Heart left ventricle (tissue), 16 donors: ENCODE measurements around the gene DUSP5. TPM values are rescaled to one million over a fixed set of nuclear protein-coding genes. Genes with fewer than 3 reads are reported as not detected.
A peak's percentile ranks its signal among the peaks of the same experiment; 100 is the strongest.

Experiments used
- ATAC-seq, 4 donors: fragments of 200-7000 bp; cut with Tn5 transposase; one replicate each; pipeline ENCODE4 v1.9.1; 2020 to 2022; ENCODE audit warnings: moderate library complexity in 4 of 4, mild to moderate bottlenecking in 3 of 4, moderate number of reproducible peaks in 1 of 4
- DNase-seq, 5 donors: peaks; one replicate each; pipeline ENCODE4 v3.0.0-alpha.2; 2020
- H3K27ac ChIP-seq, 12 donors: fragments of 200-600 bp; sonication (generic) in 4 of 12; one replicate each; pipeline versions ENCODE4 v1.5.0 to v1.8.0; 2016 to 2022; ENCODE audit warnings: mild to moderate bottlenecking in 2 of 12
- H3K27me3 ChIP-seq, 9 donors: fragments of 200-600 bp; sonication (generic) in 2 of 9; one replicate each; pipeline versions ENCODE4 v1.5.1 to v1.8.0; 2016 to 2022; ENCODE audit warnings: mild to moderate bottlenecking in 3 of 9
- H3K36me3 ChIP-seq, 9 donors: fragments of 200-600 bp; sonication (generic) in 2 of 9; one replicate each; pipeline versions ENCODE4 v1.5.0 to v1.8.0; 2018 to 2022; ENCODE audit warnings: mild to moderate bottlenecking in 2 of 9
- H3K4me1 ChIP-seq, 12 donors: fragments of 200-600 bp; sonication (generic) in 4 of 12; one replicate each; pipeline versions ENCODE4 v1.5.0 to v1.8.0; 2016 to 2022; ENCODE audit warnings: mild to moderate bottlenecking in 3 of 12
- H3K4me3 ChIP-seq, 12 donors: fragments of 200-600 bp; sonication (generic) in 4 of 12; one replicate each; pipeline versions ENCODE4 v1.5.0 to v1.8.0; 2017 to 2022; ENCODE audit warnings: mild to moderate bottlenecking in 9 of 12, moderate library complexity in 4 of 12
- H3K9me3 ChIP-seq, 12 donors: fragments of 200-600 bp; sonication (generic) in 4 of 12; one replicate each; pipeline versions ENCODE4 v1.5.0 to v1.8.0; 2016 to 2022; ENCODE audit warnings: mild to moderate bottlenecking in 1 of 12
- CTCF ChIP-seq, 12 donors: fragments of 200-600 bp; sonication (generic) in 4 of 12; IDR thresholded peaks; one replicate each; pipeline versions ENCODE4 v1.5.0 to v1.8.0; 2018 to 2022; ENCODE audit warnings: antibody characterized with exemption in 12 of 12, mild to moderate bottlenecking in 5 of 12
- POLR2A ChIP-seq, 2 donors: fragments of 450-650 bp; IDR thresholded peaks; one replicate each; pipeline ENCODE4 v1.6.1; 2017; ENCODE audit warnings: antibody characterized with exemption in 2 of 2, mild to moderate bottlenecking in 2 of 2, moderate library complexity in 2 of 2
- WGBS, 4 donors: extraction: QIAGEN DNeasy Blood & Tissue Kit in 2 of 4; methylation state at CpG; one replicate each; pipeline versions ENCODE4 v1.1.5 to v1.1.7; 2013 to 2018; 5-methylcytosine and 5-hydroxymethylcytosine counted together
- intact Hi-C, 10 donors: fragments of 100-400 bp; cut with DNase I; formaldehyde crosslinking; loops; one replicate each; pipeline versions ENCODE4 v1.11.1 to v1.14.2; 2022
- polyA plus RNA-seq, 2 donors: library from polyadenylated mRNA; stranded (reverse); fragments of 200-250 nt; gene quantifications; one replicate each; pipeline ENCODE4 v1.2.3, GENCODE V29; 2013
- total RNA-seq, 9 donors: library from RNA; depleted of rRNA in 2 of 9; stranded (reverse); fragments of >200 nt in 2 of 9; fragmentation: NEBNext Ultra II Directional in 3 of 9; extraction: Animal tissue kit (Norgen Biotek cat#: 25700) in 3 of 9; gene quantifications; one replicate each; pipeline versions ENCODE4 v1.1.0 to v1.2.4, GENCODE V29; 2016 to 2023
- donor health status: ischemic (EF 13 %, LVEDD 7.1; RV severe dilation, severe dysfunction).
- donor health status: healthy with polysubstance abuse.
- donor health status: DM: no; HTN: yes; CAD: no.
- donor health status: DM: no; HTN: no; CAD: no.
- donor health status: ischemic (EF 25% LVEDD 6.9; RV normal size, moderate dysfunction).
- donor health status: ischemic (EF 25% LVEDD 5.7; RV mildly dilated, moderate dysfunction).
- donor health status: healthy.
- donor health status: DM: yes; HTN: yes; CAD: no.
- donor health status: ischemic (EF 35%, LVEDD 5.7; RV mildly dilated, moderate dysfunction).
- donor health status: nonischemic (EF 11% LVEDD 7.7; RV severe dilation, severe dysfunction).
- donor health status: DM: yes; HTN: yes; CAD: no.
- donor health status: PGD.
- donor health status: ischemic (EF 29% LVEDD 5.4; RV normal size, mild dysfunction).
- donor health status: nonischemic (EF 23%, LVEDD 6.1; RV moderate dilation, normal function).

The DUSP5 gene
- total and polyA plus RNA-seq, 11 donors: 3.5 to 42.7 (median 16.1) TPM

DNA sequence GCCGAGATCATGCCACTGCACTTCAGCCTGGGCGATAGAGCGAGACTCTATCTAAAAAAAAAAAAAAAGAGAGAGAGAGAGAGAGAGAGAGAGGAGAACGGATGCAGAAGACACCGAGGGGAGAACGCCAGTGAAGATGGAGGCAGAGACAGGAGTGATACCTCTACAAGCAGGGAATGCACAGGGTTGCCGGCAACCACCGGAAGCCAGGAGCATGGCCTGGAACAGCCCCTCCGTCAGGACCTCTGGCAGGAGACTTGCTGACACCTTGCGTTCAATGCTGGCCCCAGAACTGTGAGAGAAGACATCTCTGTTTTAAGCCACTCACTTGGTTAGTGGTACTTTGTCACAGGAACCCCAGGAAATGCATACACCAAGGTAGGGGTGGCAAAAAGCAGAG is 38.1 kb upstream of the DUSP5 start:
- intact Hi-C loops: loop anchor here in 2 of 10 donors (5.0 kb wide), 2 partner anchors 43 to 88 kb away; no protein-coding TSS in a partner anchor
- 92 to 97% (median 95%) methylated on average over 10 of the region's 10 CpGs for WGBS, 4 donors

GRCh38 chr10:110460111-110460809 is 37.4 kb upstream of the DUSP5 start:
- 62 to 87% (median 70%) methylated on average over 7 to 16 of the region's 16 CpGs for WGBS, 4 donors
- H3K9me3 ChIP-seq: no peaks in the 10 kb centered on the region
- ATAC-seq: peak; percentile 20 to 53 (median 33)
- no peaks in the 10 kb centered on the region for H3K27me3 ChIP-seq
- TF ChIP-seq POLR2A (IDR thresholded peaks at IDR 0.05) (no peak), CTCF (IDR thresholded peaks at IDR 0.05) (no peak)
- H3K4me3 ChIP-seq: no peak overlapping the region
- no peaks in the 10 kb centered on the region for H3K36me3 ChIP-seq
- peak in 3 of 5 donors; percentile 35 to 49 (median 36) for DNase-seq
- intact Hi-C loops: loop anchor here in 1 of 10 donors (5.0 kb wide), 1 partner anchor 103 kb away; no protein-coding TSS in a partner anchor
- H3K27ac ChIP-seq: peak overlapping the region in 5 of 12 donors; percentile 10 to 77 (median 40)
- H3K4me1 ChIP-seq: peaks cover 0 to 47% (median 14%) of the 10 kb centered on the region in 12 donors

More for the DNA sequence above, 38.1 kb upstream of the DUSP5 start:
- H3K9me3 ChIP-seq: no peaks in the 10 kb centered on the region
- no peaks in the 10 kb centered on the region for H3K27me3 ChIP-seq
- ATAC-seq: no peak
- no peak for DNase-seq
- peaks cover 0 to 47% (median 14%) of the 10 kb centered on the region in 12 donors for H3K4me1 ChIP-seq
- no peaks in the 10 kb centered on the region for H3K36me3 ChIP-seq
- TF ChIP-seq CTCF (IDR thresholded peaks at IDR 0.05): no peak
- TF ChIP-seq POLR2A (IDR thresholded peaks at IDR 0.05): no peak
- no peak overlapping the region for H3K4me3 ChIP-seq
- H3K27ac ChIP-seq: peak overlapping the region in 6 of 12 donors; percentile 23 to 79 (median 58)

DNA sequence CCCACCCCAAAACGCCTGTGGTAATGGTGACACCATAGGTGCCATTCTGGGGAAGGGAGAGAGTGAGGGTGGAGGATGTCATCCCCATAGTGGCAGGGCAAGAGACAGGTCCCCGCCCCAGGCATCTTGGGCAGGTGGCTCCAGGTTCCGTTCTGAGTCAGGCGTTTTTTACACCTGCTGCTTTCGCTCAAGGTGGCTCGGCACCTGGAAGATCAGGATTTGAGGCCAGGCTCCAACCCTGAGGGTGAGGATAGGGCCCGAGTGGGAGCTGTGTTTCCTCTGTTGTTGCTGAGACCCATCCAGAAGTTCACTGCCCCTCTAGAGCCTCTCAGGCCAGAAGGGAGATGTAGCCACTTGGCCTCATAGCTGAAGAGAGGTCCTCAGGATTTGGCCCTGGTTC is 36.6 kb upstream of the DUSP5 start:
- Histone ChIP-seq H3K27me3 (no peaks in the 10 kb centered on the region), H3K9me3 (no peaks in the 10 kb centered on the region), H3K36me3 (no peaks in the 10 kb centered on the region), H3K4me3 (no peak overlapping the region), H3K27ac (no peak overlapping the region), H3K4me1 (peaks cover 0 to 38% (median 14%) of the 10 kb centered on the region in 12 donors)
- TF ChIP-seq POLR2A (IDR thresholded peaks at IDR 0.05): no peak
- no peak for TF ChIP-seq CTCF (IDR thresholded peaks at IDR 0.05)
- ATAC-seq: no peak
- no peak for DNase-seq
- intact Hi-C loops: loop anchor here in 1 of 10 donors (5.0 kb wide), 1 partner anchor 104 kb away; no protein-coding TSS in a partner anchor
- WGBS, 4 donors: 92 to 96% (median 94%) methylated on average over 7 of the region's 7 CpGs

DNA sequence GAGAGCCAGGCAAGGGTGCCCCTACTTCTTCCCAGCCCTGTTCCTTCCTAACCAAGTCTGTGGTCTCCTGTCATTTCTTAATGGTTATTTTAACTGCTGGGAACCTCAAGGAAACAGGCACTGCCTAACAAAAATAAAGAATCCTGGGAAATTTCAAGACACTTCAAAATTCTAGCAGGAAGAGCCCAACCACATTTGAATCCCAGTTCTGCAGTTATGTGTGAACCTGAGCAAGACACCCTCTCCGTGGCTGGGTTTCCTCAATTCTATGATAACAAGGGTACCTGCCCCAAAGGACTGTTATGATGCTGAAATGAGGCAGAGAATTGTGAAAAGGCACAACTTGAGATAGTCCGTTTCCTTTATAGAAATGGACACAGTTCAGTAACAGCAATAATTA is 36.2 kb upstream of the DUSP5 start:
- Histone ChIP-seq H3K36me3 (no peaks in the 10 kb centered on the region), H3K27ac (no peak overlapping the region), H3K9me3 (no peaks in the 10 kb centered on the region), H3K4me3 (no peak overlapping the region), H3K4me1 (peaks cover 0 to 36% (median 14%) of the 10 kb centered on the region in 12 donors), H3K27me3 (no peaks in the 10 kb centered on the region)
- DNase-seq (no peak), ATAC-seq (no peak)
- 59 to 64% (median 61%) methylated on average over 2 of the region's 2 CpGs for WGBS, 4 donors
- no peak for TF ChIP-seq CTCF (IDR thresholded peaks at IDR 0.05)
- TF ChIP-seq POLR2A (IDR thresholded peaks at IDR 0.05): no peak
- intact Hi-C loops: loop anchor here in 1 of 10 donors (5.0 kb wide), 1 partner anchor 104 kb away; no protein-coding TSS in a partner anchor
